IMR-90 (cell line): ENCODE data around the gene VPS8.

Experiments
- NFE2L2 ChIP-seq: fragments of 150-350 bp; IDR thresholded peaks from 2 replicates; pipeline ENCODE4 v1.6.1; 2016; ENCODE audit warnings: low read depth, mild to moderate bottlenecking, low read length
- SMC3 ChIP-seq: fragments of 150-350 bp; IDR thresholded peaks from 2 replicates; pipeline ENCODE4 v1.6.1; 2016; ENCODE audit warnings: low read depth, mild to moderate bottlenecking, antibody characterized with exemption, low read length, moderate library complexity
- TF ChIP-seq, protein P1 (sequence below): conservative IDR thresholded peaks from 2 replicates; pipeline ENCODE4 v1.5.1; 2012; ENCODE audit warnings: mild to moderate bottlenecking, low read depth, low read length, improper control_type of control experiment

DNA sequence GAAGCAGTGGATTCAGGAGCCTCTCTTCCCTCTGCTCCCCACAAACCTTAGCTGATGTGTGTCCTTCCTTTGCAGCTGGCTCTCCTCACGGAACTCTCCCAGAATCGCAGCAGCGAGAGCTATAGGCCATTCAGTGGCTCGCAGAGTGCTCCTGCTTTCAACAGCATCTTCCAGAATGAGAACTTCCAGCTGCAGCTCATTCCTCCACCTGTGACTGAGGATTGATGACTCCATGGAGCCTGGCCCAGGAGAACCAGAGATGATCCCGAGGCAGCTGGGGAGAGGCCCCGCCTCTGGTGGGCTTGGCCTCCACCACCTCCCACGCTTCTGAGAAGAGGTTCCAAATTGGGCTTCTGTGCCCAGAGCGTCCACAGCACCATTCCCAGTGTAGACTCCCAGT is 239.8 kb downstream of the VPS8 start:
- TF ChIP-seq SMC3 (no peak), NFE2L2 (no peak)
- TF ChIP-seq, protein P1, sequence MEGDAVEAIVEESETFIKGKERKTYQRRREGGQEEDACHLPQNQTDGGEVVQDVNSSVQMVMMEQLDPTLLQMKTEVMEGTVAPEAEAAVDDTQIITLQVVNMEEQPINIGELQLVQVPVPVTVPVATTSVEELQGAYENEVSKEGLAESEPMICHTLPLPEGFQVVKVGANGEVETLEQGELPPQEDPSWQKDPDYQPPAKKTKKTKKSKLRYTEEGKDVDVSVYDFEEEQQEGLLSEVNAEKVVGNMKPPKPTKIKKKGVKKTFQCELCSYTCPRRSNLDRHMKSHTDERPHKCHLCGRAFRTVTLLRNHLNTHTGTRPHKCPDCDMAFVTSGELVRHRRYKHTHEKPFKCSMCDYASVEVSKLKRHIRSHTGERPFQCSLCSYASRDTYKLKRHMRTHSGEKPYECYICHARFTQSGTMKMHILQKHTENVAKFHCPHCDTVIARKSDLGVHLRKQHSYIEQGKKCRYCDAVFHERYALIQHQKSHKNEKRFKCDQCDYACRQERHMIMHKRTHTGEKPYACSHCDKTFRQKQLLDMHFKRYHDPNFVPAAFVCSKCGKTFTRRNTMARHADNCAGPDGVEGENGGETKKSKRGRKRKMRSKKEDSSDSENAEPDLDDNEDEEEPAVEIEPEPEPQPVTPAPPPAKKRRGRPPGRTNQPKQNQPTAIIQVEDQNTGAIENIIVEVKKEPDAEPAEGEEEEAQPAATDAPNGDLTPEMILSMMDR, result no peak
